ENCODE measurements around the gene TIMMDC1.
"Not testable (repeated sequence)": the region's sequence is repeated elsewhere in the genome, so short reads cannot be mapped to it uniquely, and the experiment has no call there.

GRCh38 chr3:119552928-119553327, 54.6 kb downstream of the TIMMDC1 start:
- TF ChIP-seq POLR2A (IDR thresholded peaks at IDR 0.05; ENCODE audit: low read depth, low read length); CTCF (conservative IDR thresholded peaks at IDR 0.05; ENCODE audit: low read depth, low read length); NFE2L2 (IDR thresholded peaks at IDR 0.05; ENCODE audit: low read depth, low read length); USF2 (IDR thresholded peaks at IDR 0.05; ENCODE audit: low read depth, low read length); FOS (IDR thresholded peaks at IDR 0.05; ENCODE audit: low read depth, low read length); BHLHE40 (IDR thresholded peaks at IDR 0.05; ENCODE audit: low read depth, low read length); RFX5 (IDR thresholded peaks at IDR 0.05; ENCODE audit: low read depth, low read length); RAD21 (IDR thresholded peaks at IDR 0.05; ENCODE audit: low read length); SMC3 (IDR thresholded peaks at IDR 0.05; ENCODE audit: low read depth, low read length); ELK1 (IDR thresholded peaks at IDR 0.05; ENCODE audit: borderline replicate concordance, low read depth, low read length); CHD1 (IDR thresholded peaks at IDR 0.05; ENCODE audit: low read depth, low read length); CEBPB (IDR thresholded peaks at IDR 0.05; ENCODE audit: low read depth, low read length): not testable (repeated sequence)

All from IMR-90 (cell line).